AG20443 (cell line): ENCODE results near the gene KPNA2.
"Not testable (repeated sequence)": the region's sequence is repeated elsewhere in the genome, so short reads cannot be mapped to it uniquely, and the experiment has no call there.

ENCODE experiments used
- DNase-seq: peaks from one replicate; pipeline ENCODE4 v3.0.0; 2012; ENCODE audit warnings: low spot score, mixed read lengths

The KPNA2 gene

GRCh38 chr17:68057531-68057952 lies 22.0 kb downstream of the KPNA2 start:
- DNase-seq, result peak; percentile 31

DNA sequence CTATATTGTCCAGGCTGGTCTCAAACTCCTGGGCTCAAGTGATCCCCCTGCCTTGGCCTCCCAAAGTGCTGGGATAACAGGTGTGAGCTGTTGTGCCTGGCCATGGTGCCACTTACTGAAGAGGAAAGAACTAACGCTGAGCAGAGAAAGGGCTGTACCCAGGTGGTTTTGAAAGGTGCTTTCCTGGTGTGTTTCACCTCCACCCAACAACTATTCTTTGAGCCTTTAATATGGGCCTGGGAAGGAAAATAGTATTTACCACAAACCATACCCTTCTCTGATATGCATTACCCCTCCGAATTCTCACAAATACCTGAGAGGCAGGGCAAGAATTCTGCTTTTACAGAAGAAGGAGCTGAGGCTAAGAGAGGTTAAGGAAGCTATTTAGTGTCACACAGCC lies 24.8 kb downstream of the KPNA2 start:
- DNase-seq, result no peak

DNA sequence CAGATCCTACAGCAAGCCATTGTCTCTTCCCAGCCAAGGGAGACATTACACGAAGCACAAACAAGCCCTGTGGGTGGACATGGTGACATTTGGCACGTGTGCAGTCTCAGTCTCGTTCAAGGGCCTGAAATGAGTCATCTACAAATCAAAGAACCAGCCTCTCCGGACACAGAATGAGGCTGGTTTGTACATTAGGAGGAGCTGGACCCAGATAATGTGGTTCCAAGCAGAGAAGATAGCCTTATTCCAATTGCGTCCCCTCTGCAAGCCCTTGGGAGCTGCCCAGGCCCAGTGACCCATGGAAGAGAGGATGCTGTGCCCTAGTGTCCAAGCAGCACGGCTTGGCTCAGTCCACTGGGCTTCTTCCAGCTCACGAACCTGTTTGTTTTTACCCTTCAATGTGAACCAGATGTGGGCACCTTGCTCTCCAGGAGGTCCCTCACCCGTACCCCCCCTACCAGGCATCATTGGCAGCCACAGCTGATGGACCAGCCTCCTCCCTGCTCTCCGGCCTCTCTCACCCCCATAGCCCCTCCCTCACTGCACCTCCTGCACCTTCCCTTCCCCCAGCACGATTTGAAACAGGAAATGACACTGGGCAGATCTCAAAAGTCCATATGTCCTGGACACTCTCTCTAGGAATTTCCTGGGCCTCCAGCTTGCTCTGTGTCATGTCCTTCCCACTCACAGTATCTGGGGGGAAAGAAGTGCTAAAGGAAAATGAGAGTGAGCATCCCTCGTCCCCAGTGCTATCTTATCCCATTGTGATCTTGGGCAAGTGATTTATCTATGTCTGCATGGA lies 26.2 kb downstream of the KPNA2 start:
- DNase-seq, result peak; percentile 34

GRCh38 chr17:68065366-68065765 lies 29.8 kb downstream of the KPNA2 start:
- not testable (repeated sequence) for DNase-seq

DNA sequence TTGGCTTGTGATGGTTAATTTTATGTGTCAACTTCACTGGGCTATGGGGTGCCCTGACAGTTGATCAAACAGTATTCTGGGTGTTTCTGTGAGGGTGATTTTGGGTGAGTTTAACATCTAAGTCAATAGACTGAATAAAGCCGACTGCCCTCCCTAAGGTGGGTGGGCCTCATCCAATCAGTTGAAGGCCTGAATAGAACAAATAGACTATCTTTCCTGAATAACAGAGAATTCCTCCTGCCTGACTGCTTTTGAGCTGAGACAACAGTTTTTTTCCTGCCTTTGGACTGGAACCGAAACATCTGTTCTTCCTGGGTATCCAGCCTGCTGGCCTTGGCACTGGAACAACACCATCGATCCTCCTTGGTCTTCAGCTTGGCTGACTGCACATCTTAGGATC lies 33.0 kb downstream of the KPNA2 start:
- not testable (repeated sequence) for DNase-seq

- not testable (repeated sequence) for DNase-seq
Observed at GRCh38 chr17:68070582-68071444, 35.3 kb downstream of the KPNA2 start.

- no peak for DNase-seq
Observed at GRCh38 chr17:68074279-68074678, 38.7 kb downstream of the KPNA2 start.

DNA sequence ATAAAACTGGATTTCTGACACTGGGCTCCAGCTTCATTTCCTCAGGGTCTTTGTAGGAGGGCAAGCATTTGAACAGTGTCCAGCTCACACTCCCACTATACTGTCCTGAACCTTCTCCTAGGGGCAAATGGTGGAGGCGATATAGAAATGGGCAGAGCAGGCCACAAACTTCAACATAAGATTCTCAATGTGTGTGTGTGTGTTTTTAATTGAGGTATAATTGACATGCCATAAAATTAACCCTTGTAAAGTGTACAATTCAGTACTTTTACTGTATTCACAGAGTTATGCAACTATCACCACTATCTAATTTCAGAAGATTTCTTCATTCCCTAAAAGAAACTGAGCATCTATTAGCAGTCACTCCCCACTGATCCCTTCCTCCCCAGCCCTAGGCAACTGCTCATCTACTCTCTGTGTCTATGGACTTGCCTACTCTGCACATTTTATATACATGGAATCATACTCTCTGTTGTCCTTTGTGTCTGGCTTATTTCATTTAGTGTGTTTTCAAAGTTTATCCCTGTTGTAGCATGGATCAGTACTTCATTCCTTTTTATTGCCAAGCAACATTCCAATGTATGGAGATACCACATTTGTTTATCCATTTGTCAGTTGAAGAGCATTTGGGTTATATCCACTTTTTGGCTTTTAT lies 40.5 kb downstream of the KPNA2 start:
- DNase-seq, result not testable (repeated sequence)

DNA sequence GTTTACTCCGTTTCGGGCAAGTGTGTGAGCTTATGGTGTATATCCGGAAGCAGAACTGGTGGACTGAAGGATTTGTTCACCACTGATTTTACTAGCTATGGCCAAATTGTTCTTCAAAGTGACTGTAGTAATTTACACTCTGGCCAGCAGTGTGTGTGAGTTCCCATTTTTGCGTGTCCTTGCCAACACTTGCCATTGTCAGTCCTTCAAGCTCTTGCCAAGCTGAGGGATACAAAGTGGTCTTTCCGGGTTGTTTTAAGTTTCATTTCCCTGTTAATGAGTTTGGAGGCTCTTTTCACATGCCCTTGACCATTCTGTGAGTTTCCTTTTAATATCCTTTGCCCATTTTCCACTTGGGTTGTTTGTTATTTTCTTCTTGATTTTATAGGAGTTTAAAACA lies 42.0 kb downstream of the KPNA2 start:
- not testable (repeated sequence) for DNase-seq

DNA sequence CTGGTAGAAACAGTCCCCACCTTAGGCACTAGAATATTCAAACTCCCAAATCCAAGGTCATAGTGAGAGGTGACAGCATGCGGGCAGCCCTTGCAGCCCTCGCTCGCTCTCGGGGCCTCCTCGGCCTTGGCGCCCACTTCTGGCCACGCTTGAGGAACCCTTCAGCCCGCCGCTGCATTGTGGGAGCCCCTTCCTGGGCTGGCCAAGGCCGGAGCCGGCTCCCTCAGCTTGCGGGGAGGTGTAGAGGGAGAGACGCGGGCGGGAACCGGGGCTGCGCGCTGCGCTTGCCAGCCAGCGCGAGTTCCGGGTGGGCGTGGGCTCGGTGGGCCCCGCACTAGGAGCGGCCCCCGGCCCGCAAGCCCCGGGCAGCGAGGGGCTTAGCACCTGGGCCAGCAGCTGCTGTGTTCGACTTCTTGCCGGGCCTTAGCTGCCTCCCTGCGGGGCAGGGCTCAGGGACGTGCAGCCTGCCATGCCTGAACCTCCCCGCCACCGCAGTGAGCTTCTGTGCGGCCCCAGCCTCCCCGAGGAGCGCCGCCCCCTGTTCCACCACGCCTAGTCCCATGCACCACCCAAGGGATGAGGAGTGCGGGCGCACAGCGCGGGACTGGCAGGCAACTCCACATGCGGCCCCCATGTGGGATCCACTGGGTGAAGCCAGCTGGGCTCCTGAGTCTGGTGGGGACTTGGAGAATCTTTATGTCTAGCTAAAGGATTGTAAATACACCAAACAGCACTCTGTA lies 45.0 kb downstream of the KPNA2 start:
- no peak for DNase-seq

DNA sequence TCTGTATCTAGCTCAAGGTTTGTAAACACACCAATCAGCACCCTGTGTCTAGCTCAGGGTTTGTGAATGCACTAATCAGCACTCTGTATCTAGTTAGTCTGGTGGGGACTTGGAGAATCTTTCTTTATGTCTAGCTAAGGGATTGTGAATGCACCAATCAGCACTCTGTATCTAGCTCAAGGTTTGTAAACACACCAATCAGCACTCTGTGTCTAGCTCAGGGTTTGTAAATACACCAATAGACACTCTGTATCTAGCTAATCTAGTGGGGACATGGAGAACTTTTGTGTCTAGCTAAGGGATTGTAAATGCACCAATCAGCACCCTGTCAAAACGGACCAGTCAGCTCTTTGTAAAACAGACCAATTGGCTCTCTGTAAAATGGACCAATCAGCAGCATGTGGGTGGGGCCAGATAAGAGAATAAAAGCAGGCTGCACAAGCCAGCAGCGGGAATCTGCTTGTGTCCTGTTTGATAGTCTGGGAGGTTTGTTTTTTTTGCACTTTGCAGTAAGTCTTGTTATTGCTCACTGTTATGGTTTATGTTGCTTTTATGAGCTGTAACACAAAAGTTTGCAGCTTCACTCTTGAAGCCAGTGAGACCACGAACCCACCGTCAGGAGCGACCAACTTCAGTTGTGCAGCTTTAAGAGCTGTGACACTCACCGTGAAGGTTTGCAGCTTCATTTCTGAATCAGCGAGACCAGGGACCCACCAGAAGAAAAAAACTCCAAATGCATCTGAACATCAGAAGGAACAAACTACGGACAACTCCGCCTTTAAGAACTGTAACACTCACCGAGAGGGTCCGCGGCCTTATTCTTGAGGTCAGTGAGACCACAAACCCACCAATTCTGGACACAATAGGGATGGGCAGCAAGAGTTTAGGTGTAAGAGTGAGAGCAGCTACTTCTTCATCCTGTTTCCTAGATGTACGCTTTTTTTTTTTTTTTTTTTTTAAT lies 46.0 kb downstream of the KPNA2 start:
- not testable (repeated sequence) for DNase-seq

- peak; percentile 13 for DNase-seq
Observed at GRCh38 chr17:68085771-68086381, 50.3 kb downstream of the KPNA2 start.

GRCh38 chr17:68086666-68087065 lies 51.1 kb downstream of the KPNA2 start:
- DNase-seq, result not testable (repeated sequence)

- not testable (repeated sequence) for DNase-seq
Observed at GRCh38 chr17:68087131-68087623, 51.6 kb downstream of the KPNA2 start.

DNA sequence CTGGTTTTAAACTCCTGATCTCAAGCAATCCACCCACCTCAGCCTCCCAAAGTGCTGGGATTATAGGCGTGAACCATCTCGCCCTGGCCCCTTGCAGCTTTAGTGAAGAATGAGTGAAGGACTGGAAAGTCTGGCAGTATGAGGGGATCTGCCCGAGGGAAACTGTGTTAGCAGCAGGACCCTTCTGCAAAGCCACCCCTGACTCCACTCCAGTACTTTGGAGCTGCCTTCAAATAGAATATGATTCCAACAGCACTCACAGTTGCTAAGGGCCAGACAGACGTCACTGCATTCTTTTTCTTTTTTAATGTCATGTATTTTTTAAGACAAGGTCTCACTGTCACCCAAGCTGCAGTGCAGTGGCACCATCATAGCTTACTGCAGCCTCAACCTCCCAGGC lies 52.3 kb downstream of the KPNA2 start:
- no peak for DNase-seq

DNA sequence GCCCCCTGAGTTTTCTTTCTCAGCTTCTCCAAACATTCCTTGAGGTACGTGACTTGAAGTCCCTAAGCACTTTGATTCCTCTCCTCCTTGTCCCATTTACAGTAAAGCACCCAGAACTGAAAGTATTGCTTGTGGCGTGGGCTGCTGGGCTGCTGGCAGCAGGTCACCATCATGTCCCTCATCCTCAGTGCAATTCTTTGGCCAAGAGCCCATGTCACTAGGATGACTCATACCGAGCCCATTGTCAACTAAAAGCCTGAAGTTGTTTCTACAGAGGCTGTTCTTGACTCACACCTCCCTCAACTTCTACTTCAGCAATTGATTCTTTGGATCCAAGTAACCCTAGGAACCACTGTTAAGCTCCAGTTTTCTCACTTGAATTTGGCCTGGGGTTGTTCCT lies 54.3 kb downstream of the KPNA2 start:
- DNase-seq, result peak; percentile 14

DNA sequence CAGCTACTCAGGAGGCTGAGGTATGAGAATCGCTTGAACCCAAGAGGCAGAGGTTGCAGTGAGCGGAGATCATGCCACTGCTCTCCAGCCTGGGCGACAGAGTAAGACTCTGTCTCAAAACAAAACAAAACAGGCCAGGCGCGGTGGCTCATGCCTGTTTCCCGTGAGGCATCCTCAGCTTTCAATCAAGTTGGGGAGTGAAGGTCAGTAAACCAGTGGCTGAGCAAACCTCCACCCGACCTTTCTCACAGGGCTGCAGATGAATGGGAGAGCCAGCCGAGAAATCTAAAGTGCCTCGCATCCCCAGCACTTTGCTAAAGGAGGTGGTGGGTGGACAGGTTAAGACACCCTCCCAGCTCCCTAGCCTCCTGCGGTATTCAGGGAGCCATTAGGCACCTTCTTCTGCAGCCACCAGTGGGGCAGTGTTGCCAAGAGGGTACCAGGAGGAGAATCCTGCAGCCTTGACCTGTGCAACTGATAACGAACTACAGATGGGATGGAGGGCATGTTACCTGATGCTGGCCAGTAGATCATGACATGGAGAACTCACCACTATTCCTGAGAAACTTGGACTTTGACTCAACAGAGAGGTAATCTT lies 59.0 kb downstream of the KPNA2 start:
- no peak for DNase-seq

- no peak for DNase-seq
Observed at GRCh38 chr17:68095205-68095811, 59.8 kb downstream of the KPNA2 start.

DNA sequence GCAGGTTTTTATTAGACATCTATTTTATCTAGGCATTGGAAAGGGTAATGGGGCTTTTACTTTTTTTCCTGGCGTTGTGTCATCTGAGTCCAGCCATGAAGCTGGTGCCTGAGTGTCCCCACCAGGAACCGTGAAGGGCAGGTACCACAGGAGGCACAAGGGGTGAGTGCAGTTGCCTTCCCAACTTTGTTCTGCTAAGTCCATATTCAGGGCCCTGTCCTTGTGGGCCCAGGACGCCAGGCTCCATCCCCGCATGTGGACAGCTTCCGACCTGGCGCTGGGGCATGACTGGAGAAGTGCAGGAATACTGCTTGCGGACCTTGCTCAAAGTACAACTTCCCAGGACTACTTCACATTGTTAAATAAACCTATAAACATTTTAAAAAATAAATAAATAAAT lies 60.6 kb downstream of the KPNA2 start:
- DNase-seq, result no peak
